Duodenal mucosa (tissue), 2 donors: ENCODE data around the gene PIGK.
"Not testable (repeated sequence)": the region's sequence is repeated elsewhere in the genome, so short reads cannot be mapped to it uniquely, and the experiment has no call there.

ENCODE experiments used
- H3K27ac ChIP-seq: one replicate; pipeline ENCODE4 v1.7.0; 2013; ENCODE audit warnings: low read depth, low read length
- H3K27me3 ChIP-seq, 2 donors: one replicate each; pipeline ENCODE4 v1.7.0; 2013; ENCODE audit warnings: low read length in 2 of 2, control low read depth in 1 of 2; ENCODE audit not compliant: insufficient read depth in 2 of 2, control insufficient read depth in 1 of 2
- H3K36me3 ChIP-seq, 2 donors: one replicate each; pipeline ENCODE4 v1.7.0; 2013; ENCODE audit warnings: low read length in 2 of 2, control low read depth in 1 of 2; ENCODE audit not compliant: insufficient read depth in 2 of 2, control insufficient read depth in 1 of 2
- H3K4me1 ChIP-seq, 2 donors: one replicate each; pipeline ENCODE4 v1.7.0; 2013; ENCODE audit warnings: low read length in 2 of 2, control low read depth in 1 of 2; ENCODE audit not compliant: insufficient read depth in 2 of 2, control insufficient read depth in 1 of 2
- H3K4me3 ChIP-seq, 2 donors: one replicate each; pipeline ENCODE4 v1.7.0; 2013; ENCODE audit warnings: low read length in 2 of 2, low read depth in 1 of 2
- H3K9ac ChIP-seq, 2 donors: one replicate each; pipeline ENCODE4 v1.7.0; 2013; ENCODE audit warnings: low read length in 2 of 2, low read depth in 1 of 2
- H3K9me3 ChIP-seq, 2 donors: one replicate each; pipeline ENCODE4 v1.7.0; 2013; ENCODE audit warnings: low read length in 2 of 2, control low read depth in 1 of 2; ENCODE audit not compliant: control insufficient read depth in 1 of 2

The PIGK gene

DNA sequence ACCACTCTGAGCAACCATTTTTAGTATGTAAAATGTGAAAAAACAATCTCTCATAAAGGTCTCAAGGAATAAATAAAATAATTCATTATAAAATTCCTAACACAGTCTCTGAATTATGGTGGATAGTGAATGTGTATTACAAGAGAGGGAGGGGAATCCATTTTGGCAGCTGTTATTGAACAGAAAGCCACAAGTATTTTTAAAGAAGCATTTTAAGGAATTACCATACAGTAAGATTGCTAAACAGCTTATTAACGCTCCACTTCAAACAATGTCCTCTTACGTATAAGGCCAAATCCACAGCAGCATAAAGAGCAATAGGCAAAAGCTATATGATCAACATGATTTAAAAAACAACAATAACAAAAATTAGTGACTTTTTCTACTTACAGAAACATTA is 18.4 kb downstream of the PIGK start:
- peaks cover 0 to 2% of the 10 kb centered on the region in 2 donors for H3K36me3 ChIP-seq
- H3K9me3 ChIP-seq = peaks cover 6 to 7% of the 10 kb centered on the region in 2 donors
- no peaks in the 10 kb centered on the region for H3K4me1 ChIP-seq
- no peak overlapping the region for H3K27ac ChIP-seq
- H3K27me3 ChIP-seq = no peaks in the 10 kb centered on the region
- no peak overlapping the region for H3K9ac ChIP-seq
- no peak overlapping the region for H3K4me3 ChIP-seq

DNA sequence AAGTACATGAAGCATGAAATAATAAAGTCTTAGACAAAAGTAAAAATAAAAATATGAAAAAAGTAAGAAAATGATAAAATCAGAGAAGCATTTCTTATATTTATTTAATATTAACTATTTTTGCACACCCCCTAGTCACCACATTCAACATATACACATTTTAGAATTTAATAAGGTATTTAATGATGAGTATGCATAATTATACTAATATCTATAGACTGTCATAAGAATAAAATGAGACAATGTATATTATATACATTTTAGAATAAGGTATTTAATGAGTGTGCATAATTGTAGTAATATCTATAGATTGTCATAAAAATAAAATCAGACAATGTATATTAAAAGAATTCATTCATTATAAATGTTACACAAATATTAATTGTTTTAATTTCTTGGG is 18.9 kb downstream of the PIGK start:
- Histone ChIP-seq H3K27me3 (no peaks in the 10 kb centered on the region), H3K4me1 (no peaks in the 10 kb centered on the region), H3K27ac (no peak overlapping the region), H3K9me3 (peaks cover 6 to 7% of the 10 kb centered on the region in 2 donors), H3K36me3 (no peaks in the 10 kb centered on the region), H3K9ac (no peak overlapping the region), H3K4me3 (no peak overlapping the region)

GRCh38 chr1:77197351-77197750 is 21.9 kb downstream of the PIGK start:
- H3K4me1 ChIP-seq = no peaks in the 10 kb centered on the region
- H3K9me3 ChIP-seq = no peaks in the 10 kb centered on the region
- no peaks in the 10 kb centered on the region for H3K27me3 ChIP-seq
- no peak overlapping the region for H3K9ac ChIP-seq
- H3K27ac ChIP-seq = no peak overlapping the region
- no peak overlapping the region for H3K4me3 ChIP-seq
- no peaks in the 10 kb centered on the region for H3K36me3 ChIP-seq

- no peak overlapping the region for H3K9ac ChIP-seq
- H3K4me3 ChIP-seq = no peak overlapping the region
- H3K27ac ChIP-seq = no peak overlapping the region
- no peaks in the 10 kb centered on the region for H3K4me1 ChIP-seq
- H3K36me3 ChIP-seq = no peaks in the 10 kb centered on the region
- peaks cover 0 to 1% of the 10 kb centered on the region in 2 donors for H3K9me3 ChIP-seq
- H3K27me3 ChIP-seq = no peaks in the 10 kb centered on the region
Measured at GRCh38 chr1:77193951-77194350, 25.3 kb downstream of the PIGK start.

DNA sequence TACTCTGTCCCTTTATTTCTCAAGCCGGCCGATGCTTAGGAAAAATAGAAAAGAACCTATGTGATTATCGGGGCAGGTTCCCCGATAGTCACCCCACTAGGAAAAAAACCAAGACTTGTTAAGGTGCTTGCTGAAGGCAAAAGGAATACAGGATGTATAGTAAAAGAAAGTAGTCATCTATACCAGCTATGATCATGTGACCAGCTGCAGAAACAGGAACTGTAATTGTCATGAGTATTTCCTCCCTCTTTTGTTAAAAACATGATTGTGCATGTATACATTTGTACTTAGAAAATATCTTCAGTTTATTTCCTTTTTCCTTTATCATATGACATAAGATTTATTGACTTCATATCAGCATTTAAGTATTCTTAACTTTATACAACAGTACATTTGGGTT is 30.5 kb downstream of the PIGK start:
- Histone ChIP-seq H3K4me1 (no peaks in the 10 kb centered on the region), H3K4me3 (no peak overlapping the region), H3K9ac (no peak overlapping the region), H3K27me3 (no peaks in the 10 kb centered on the region), H3K9me3 (peaks cover 0 to 4% of the 10 kb centered on the region in 2 donors), H3K36me3 (no peaks in the 10 kb centered on the region), H3K27ac (no peak overlapping the region)

GRCh38 chr1:77186907-77187306 is 32.3 kb downstream of the PIGK start:
- not testable (repeated sequence) for H3K4me3 ChIP-seq, H3K9me3 ChIP-seq, H3K9ac ChIP-seq, H3K4me1 ChIP-seq, H3K27ac ChIP-seq, H3K27me3 ChIP-seq, H3K36me3 ChIP-seq

DNA sequence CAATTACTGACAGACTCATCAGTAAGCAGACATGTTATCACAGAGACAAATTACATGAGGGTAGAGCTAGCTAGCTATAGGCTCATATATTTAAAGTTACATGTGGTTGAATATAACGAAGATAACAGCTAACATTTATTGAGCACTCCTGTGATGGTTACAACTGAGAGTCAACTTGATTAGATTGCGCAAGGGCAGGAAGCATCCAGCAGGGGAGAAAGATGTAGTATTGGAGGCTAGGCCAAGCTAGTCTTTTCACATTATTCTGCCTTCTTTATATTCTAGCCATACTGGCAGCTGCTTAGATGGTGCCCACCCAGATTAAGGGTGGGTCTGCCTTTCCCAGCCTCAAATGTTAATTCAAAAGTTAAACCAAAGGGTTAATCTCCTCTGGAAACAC is 37.1 kb downstream of the PIGK start:
- Histone ChIP-seq H3K27me3 (no peaks in the 10 kb centered on the region), H3K4me1 (no peaks in the 10 kb centered on the region), H3K36me3 (no peaks in the 10 kb centered on the region), H3K9ac (no peak overlapping the region), H3K27ac (no peak overlapping the region), H3K9me3 (peaks cover 2 to 5% of the 10 kb centered on the region in 2 donors), H3K4me3 (no peak overlapping the region)

DNA sequence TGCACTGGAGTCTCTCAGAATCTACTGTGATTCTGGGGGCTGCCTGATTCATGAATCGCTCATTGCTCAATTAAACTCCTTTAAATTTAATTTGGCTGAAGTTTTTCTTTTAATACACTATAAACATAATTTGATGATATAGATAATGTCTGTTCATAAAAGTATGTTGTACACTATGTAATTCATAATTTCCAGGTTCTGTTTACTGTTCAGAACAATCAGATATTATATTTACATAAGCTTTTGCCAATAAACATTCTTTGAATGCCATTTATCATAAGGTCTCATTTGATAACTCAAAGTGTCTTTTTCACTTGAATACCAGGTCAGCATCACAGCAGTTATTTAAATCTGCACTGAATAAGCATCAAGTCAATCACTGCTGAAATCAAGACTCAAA is 39.6 kb downstream of the PIGK start:
- no peak overlapping the region for H3K4me3 ChIP-seq
- H3K27me3 ChIP-seq = no peaks in the 10 kb centered on the region
- no peak overlapping the region for H3K9ac ChIP-seq
- no peaks in the 10 kb centered on the region for H3K4me1 ChIP-seq
- no peak overlapping the region for H3K27ac ChIP-seq
- H3K9me3 ChIP-seq = peaks cover 10 to 22% of the 10 kb centered on the region in 2 donors
- no peaks in the 10 kb centered on the region for H3K36me3 ChIP-seq

DNA sequence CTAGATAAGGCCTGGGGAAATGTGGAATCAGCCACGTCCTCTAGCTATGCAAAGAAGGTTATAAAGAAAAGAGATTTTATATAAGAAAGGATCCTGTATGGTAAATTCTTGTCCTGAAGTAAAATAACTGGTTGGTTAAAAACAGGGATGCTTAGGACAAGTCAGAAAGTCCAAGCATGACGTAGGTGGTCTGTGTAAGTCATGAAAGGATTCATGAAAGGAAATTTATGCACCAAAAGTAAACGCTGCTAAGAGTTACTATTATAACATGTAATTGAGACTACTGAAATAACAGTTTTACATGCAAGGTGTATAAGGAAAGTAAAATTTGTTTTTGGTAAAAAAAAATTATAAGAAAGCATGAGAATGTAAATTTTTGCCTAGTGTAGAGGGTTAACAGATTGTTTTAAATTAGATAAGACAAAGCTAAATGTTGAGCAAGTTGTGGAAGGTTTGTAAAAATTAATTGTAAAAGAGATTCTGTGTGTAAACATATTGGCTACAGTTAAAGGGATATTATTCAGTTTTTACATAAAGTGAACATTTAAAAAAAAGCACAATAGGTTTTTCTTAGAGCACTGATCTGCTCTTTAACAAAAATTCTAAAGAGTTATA is 43.9 kb downstream of the PIGK start:
- Histone ChIP-seq H3K27ac (no peak overlapping the region), H3K36me3 (no peaks in the 10 kb centered on the region), H3K4me3 (no peak overlapping the region), H3K9me3 (peaks cover 10 to 25% of the 10 kb centered on the region in 2 donors), H3K4me1 (no peaks in the 10 kb centered on the region), H3K9ac (no peak overlapping the region), H3K27me3 (no peaks in the 10 kb centered on the region)

DNA sequence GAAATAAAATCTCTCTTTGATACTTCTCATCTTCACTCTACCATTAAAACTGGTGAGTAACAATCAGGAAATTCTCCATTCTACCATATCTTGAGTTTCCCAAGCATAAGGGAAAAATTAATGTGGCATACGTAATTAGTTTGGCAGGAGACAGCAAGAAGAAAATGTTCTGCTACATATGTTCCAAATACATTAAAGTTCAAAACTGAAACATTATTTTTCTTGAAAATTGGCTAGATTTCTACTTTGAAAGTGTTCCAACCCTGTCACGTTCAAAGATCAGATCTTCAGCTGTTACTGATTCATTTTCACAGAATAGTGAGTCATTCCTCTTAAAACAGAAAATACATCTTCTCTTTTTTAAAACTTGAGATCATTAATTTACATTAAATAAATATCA is 48.5 kb downstream of the PIGK start:
- Histone ChIP-seq H3K4me1 (no peaks in the 10 kb centered on the region), H3K9ac (no peak overlapping the region), H3K36me3 (no peaks in the 10 kb centered on the region), H3K27ac (no peak overlapping the region), H3K4me3 (no peak overlapping the region), H3K9me3 (peaks cover 2 to 9% of the 10 kb centered on the region in 2 donors), H3K27me3 (no peaks in the 10 kb centered on the region)

- no peak overlapping the region for H3K4me3 ChIP-seq
- H3K9ac ChIP-seq = no peak overlapping the region
- H3K36me3 ChIP-seq = peaks cover 3 to 4% of the 10 kb centered on the region in 2 donors
Measured at GRCh38 chr1:77168358-77168757, 50.9 kb downstream of the PIGK start.

More at GRCh38 chr1:77168358-77168757, 50.9 kb downstream of the PIGK start:
- no peaks in the 10 kb centered on the region for H3K4me1 ChIP-seq
- no peak overlapping the region for H3K27ac ChIP-seq
- H3K27me3 ChIP-seq = no peaks in the 10 kb centered on the region
- H3K9me3 ChIP-seq = no peaks in the 10 kb centered on the region
